ENCODE results near the gene MAN1A1.

- no peak for TF ChIP-seq CTCF (IDR thresholded peaks at IDR 0.05; ENCODE audit: low read depth, low read length, poor library complexity, severe bottlenecking)
- TF ChIP-seq EZH2phosphoT487 (IDR thresholded peaks at IDR 0.05; ENCODE audit: borderline replicate concordance, low read length), result no peak
Observed at GRCh38 chr6:119289651-119290050, 59.9 kb downstream of the MAN1A1 start.
